Breast epithelium (tissue), 4 donors: ENCODE measurements around the gene TMEM145. TPM values are rescaled to one million over a fixed set of nuclear protein-coding genes. Genes with fewer than 3 reads are reported as not detected.

ENCODE experiments used
- DNase-seq, 2 donors: peaks; one replicate each; pipeline ENCODE4 v3.0.0-alpha.2; 2019; ENCODE audit warnings: low spot score in 2 of 2
- H3K27ac ChIP-seq, 2 donors: fragments of 200-600 bp; sonication (generic) in 1 of 2; one replicate each; pipeline ENCODE4 v1.5.1; 2016 to 2019; ENCODE audit warnings: mild to moderate bottlenecking in 1 of 2
- H3K27me3 ChIP-seq, 2 donors: fragments of 200-600 bp; sonication (generic) in 1 of 2; one replicate each; pipeline versions ENCODE4 v1.5.1 to v1.6.0; 2017 to 2019; ENCODE audit warnings: control low read depth in 1 of 2, mild to moderate bottlenecking in 1 of 2
- H3K36me3 ChIP-seq: fragments of 200-600 bp; one replicate; pipeline ENCODE4 v1.5.1; 2019
- H3K4me1 ChIP-seq, 2 donors: fragments of 200-600 bp; sonication (generic); one replicate each; pipeline ENCODE4 v1.5.1; 2016 to 2019; ENCODE audit warnings: control low read depth in 1 of 2
- H3K4me3 ChIP-seq, 3 donors: fragments of 200-600 bp; sonication (generic); 1 replicate in 2 of 3; 2 replicates in 1 of 3; pipeline ENCODE4 v1.5.1; 2016 to 2019; ENCODE audit warnings: mild to moderate bottlenecking in 3 of 3, moderate library complexity in 2 of 3
- H3K9me3 ChIP-seq, 2 donors: fragments of 200-600 bp; sonication (generic) in 1 of 2; one replicate each; pipeline ENCODE4 v1.5.1; 2016 to 2019; ENCODE audit warnings: control low read depth in 1 of 2
- POLR2A ChIP-seq: fragments of 450-650 bp; IDR thresholded peaks from one replicate; pipeline ENCODE4 v1.6.1; 2016; ENCODE audit warnings: antibody characterized with exemption, mild to moderate bottlenecking, moderate library complexity
- POLR2AphosphoS5 ChIP-seq, 3 donors: sonication (generic); formaldehyde crosslinking; IDR thresholded peaks; one replicate each; pipeline ENCODE4 v1.6.1; 2017; ENCODE audit warnings: antibody characterized with exemption in 3 of 3
- intact Hi-C: fragments of 100-400 bp; cut with DNase I; formaldehyde crosslinking; loops from one replicate; pipeline ENCODE4 v1.15.1; 2023; ENCODE audit warnings: low total_unique reads
- total RNA-seq, 3 donors: library from RNA; depleted of rRNA; stranded (reverse); fragments of >200 nt; gene quantifications; one replicate each; pipeline ENCODE4 v1.1.0, GENCODE V29; 2016
- TF ChIP-seq, protein P1 (sequence below), 3 donors: fragments of 450-650 bp; IDR thresholded peaks; one replicate each; pipeline ENCODE4 v1.5.1; 2016 to 2017; ENCODE audit warnings: antibody characterized with exemption in 3 of 3, mild to moderate bottlenecking in 3 of 3, moderate library complexity in 3 of 3

TMEM145 gene
- total RNA-seq, 3 donors from 2014 or later, result 0.33 to 0.59 TPM; not detected in 1

DNA sequence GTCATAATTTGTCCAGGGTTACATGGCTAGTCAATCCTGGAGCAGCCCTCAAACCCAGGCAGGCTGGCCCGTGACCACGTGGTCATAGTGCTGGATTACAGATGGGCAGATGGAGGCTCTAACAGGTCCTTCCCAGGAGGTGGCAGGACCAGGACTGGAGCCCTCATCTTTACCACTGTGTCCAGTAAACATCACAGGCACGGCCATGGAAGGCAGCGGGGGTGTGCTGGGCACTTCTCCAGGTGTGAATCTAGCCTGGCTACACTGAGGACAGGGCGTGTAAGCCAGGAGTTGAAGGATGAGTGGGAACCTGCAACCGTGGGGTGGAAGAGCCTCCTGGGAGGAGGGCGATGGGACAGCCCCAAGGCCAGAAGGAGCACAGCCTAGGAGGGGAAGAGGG lies 38.0 kb upstream of the TMEM145 start:
- intact Hi-C loops, result no loop called here
- no peak overlapping the region for H3K4me3 ChIP-seq
- H3K9me3 ChIP-seq, result no peaks in the 10 kb centered on the region
- no peaks in the 10 kb centered on the region for H3K27me3 ChIP-seq
- no peak for TF ChIP-seq POLR2A
- TF ChIP-seq, protein P1, sequence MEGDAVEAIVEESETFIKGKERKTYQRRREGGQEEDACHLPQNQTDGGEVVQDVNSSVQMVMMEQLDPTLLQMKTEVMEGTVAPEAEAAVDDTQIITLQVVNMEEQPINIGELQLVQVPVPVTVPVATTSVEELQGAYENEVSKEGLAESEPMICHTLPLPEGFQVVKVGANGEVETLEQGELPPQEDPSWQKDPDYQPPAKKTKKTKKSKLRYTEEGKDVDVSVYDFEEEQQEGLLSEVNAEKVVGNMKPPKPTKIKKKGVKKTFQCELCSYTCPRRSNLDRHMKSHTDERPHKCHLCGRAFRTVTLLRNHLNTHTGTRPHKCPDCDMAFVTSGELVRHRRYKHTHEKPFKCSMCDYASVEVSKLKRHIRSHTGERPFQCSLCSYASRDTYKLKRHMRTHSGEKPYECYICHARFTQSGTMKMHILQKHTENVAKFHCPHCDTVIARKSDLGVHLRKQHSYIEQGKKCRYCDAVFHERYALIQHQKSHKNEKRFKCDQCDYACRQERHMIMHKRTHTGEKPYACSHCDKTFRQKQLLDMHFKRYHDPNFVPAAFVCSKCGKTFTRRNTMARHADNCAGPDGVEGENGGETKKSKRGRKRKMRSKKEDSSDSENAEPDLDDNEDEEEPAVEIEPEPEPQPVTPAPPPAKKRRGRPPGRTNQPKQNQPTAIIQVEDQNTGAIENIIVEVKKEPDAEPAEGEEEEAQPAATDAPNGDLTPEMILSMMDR (IDR thresholded peaks at IDR 0.05), result no peak
- no peak for TF ChIP-seq POLR2AphosphoS5 (IDR thresholded peaks at IDR 0.05)
- peaks cover 9 to 35% of the 10 kb centered on the region in 2 donors for H3K4me1 ChIP-seq
- peak overlapping the region; percentile 69 to 97 for H3K27ac ChIP-seq
- no peak for DNase-seq
- no peaks in the 10 kb centered on the region for H3K36me3 ChIP-seq

GRCh38 chr19:42275517-42275916 lies 37.6 kb upstream of the TMEM145 start:
- no peak for DNase-seq
- H3K9me3 ChIP-seq, result no peaks in the 10 kb centered on the region
- peak overlapping the region; percentile 69 to 97 for H3K27ac ChIP-seq
- TF ChIP-seq, protein P1 (IDR thresholded peaks at IDR 0.05), result no peak
- TF ChIP-seq POLR2A (no peak), POLR2AphosphoS5 (IDR thresholded peaks at IDR 0.05) (no peak)
- intact Hi-C loops, result no loop called here
- no peaks in the 10 kb centered on the region for H3K36me3 ChIP-seq
- H3K27me3 ChIP-seq, result no peaks in the 10 kb centered on the region
- no peak overlapping the region for H3K4me3 ChIP-seq
- H3K4me1 ChIP-seq, result peaks cover 8 to 34% of the 10 kb centered on the region in 2 donors

GRCh38 chr19:42276284-42276683 lies 36.8 kb upstream of the TMEM145 start:
- Histone ChIP-seq H3K36me3 (no peaks in the 10 kb centered on the region), H3K27ac (peak overlapping the region; percentile 97 to 100), H3K4me1 (peaks cover 5 to 31% of the 10 kb centered on the region in 2 donors), H3K27me3 (no peaks in the 10 kb centered on the region), H3K4me3 (no peak overlapping the region), H3K9me3 (no peaks in the 10 kb centered on the region)
- intact Hi-C loops, result no loop called here
- TF ChIP-seq POLR2A (no peak), POLR2AphosphoS5 (IDR thresholded peaks at IDR 0.05) (no peak)
- TF ChIP-seq, protein P1 (IDR thresholded peaks at IDR 0.05), result no peak
- DNase-seq, result no peak

DNA sequence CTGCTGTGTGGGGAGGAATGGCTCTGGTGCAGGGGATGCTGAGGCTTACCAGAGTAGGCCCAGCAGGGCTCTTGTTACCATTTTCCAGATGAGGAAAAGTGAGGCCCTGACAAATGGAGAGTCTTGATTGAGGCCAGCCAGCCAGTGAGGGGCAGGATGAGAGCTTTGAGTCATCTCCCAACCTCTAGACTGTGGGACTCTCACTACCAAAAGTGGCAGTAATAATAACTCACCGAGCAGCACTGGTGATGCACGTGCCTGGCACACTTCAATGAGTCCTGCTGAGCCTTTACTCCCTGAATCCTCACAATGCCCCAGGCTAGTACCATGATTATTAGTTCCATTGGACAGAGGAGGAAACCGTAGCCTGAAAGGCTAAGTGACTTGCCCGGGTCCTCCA lies 36.3 kb upstream of the TMEM145 start:
- TF ChIP-seq, protein P1 (IDR thresholded peaks at IDR 0.05), result no peak
- no peak for TF ChIP-seq POLR2A
- TF ChIP-seq POLR2AphosphoS5 (IDR thresholded peaks at IDR 0.05), result no peak
- intact Hi-C loops, result no loop called here
- H3K36me3 ChIP-seq, result no peaks in the 10 kb centered on the region
- H3K4me1 ChIP-seq, result peaks cover 10 to 32% of the 10 kb centered on the region in 2 donors
- H3K4me3 ChIP-seq, result no peak overlapping the region
- no peak for DNase-seq
- peak overlapping the region; percentile 97 to 100 for H3K27ac ChIP-seq
- H3K27me3 ChIP-seq, result no peaks in the 10 kb centered on the region
- no peaks in the 10 kb centered on the region for H3K9me3 ChIP-seq

DNA sequence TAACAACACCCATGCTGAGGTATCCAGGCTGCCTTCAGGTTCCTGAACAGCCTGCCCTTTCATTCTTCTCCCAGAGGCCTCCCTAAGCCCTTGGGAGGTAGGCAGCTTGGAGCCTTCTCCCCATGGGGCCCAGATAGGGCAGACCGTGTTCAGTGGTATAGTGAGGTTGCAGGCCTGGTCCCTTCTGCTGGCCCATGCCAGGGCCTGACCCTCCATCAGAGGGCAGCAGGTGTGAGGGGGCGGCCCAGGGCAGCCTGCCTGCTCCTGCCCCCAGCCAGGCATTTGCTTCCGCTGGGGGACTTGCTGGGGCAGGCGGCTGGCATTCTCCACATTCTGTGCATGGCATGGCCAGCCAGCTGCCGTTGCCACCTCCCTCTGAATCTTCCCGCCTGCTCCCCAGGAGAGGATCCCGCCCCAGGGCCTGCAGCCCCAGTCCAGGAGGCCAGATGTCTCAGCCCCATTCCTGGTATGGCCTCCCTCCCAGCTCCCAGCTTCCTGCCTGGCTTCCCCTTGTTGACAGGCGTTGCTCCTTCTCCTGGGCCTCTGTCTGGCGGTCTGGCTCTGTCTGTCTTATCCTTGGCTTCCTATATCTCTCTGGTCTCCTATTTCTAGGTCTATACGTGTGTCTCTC lies 35.2 kb upstream of the TMEM145 start:
- Histone ChIP-seq H3K36me3 (no peaks in the 10 kb centered on the region), H3K4me1 (peaks cover 13 to 41% of the 10 kb centered on the region in 2 donors), H3K27ac (peak overlapping the region; percentile 97 to 100), H3K27me3 (no peaks in the 10 kb centered on the region), H3K4me3 (peak overlapping the region in 2 of 3 donors; percentile 14 to 41), H3K9me3 (no peaks in the 10 kb centered on the region)
- DNase-seq, result peak; percentile 67 to 91
- TF ChIP-seq POLR2AphosphoS5 (IDR thresholded peaks at IDR 0.05) (peak in 2 of 3 donors; percentile 43 to 46), POLR2A (no peak)
- intact Hi-C loops, result no loop called here
